Measurements from ENCODE around the gene PRM2. TPM values are rescaled to one million over a fixed set of nuclear protein-coding genes. Genes with fewer than 3 reads are reported as not detected.

The PRM2 gene
- total and polyA plus RNA-seq, 9 donors: not detected

- WGBS (ENCODE audit: insufficient coverage): 53% methylated on average over 20 of the region's 30 CpGs
- no peaks in the 10 kb centered on the region for H3K36me3 ChIP-seq (ENCODE audit: control insufficient read depth, insufficient read depth, low read length)
These were observed 3.2 kb downstream of the PRM2 start, which contains the start of gene PRM3 for GRCh38 chr16:11272921-11273720. Gene PRM3 (minus strand): TSS chr16:11273629. CDS start chr16:11273595, 34 bp downstream.

DNA sequence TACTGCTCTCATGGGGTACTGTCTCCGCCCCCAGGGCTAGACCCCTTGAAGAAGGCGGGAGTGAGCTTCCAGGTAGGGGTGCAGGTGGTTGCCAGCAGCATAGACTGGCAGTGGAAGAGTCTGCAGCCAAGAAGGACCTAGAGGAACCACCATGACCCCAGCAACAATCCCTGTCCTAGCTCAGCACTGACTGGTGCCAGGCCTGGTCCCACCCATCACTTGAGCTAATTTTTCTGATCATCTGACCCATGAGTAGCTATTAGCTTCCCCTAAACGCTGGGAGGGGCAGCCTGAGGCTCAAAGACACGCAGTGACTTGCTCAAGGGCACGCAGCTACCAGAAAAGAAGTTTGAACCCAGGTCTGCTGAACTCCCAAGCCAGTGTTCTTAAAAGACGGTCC, 3.8 kb downstream of the PRM2 start:
- no peak for DNase-seq
- 80% methylated on average over 4 of the region's 6 CpGs for WGBS (ENCODE audit: insufficient coverage)
- Histone ChIP-seq H3K27me3 (ENCODE audit: control insufficient read depth, insufficient read depth, low read length) (peaks cover 2% of the 10 kb centered on the region), H3K4me3 (ENCODE audit: low read length) (no peak overlapping the region), H3K4me1 (ENCODE audit: control insufficient read depth, insufficient read depth, low read length) (no peaks in the 10 kb centered on the region), H3K27ac (ENCODE audit: low read length) (no peak overlapping the region), H3K36me3 (ENCODE audit: control insufficient read depth, insufficient read depth, low read length) (no peaks in the 10 kb centered on the region), H3K9me3 (replicated peaks; ENCODE audit: control insufficient read depth, low read depth, low read length) (no peaks in the 10 kb centered on the region)

More at GRCh38 chr16:11272921-11273720, 3.2 kb downstream of the PRM2 start, which contains the start of gene PRM3:
- Histone ChIP-seq H3K27ac (ENCODE audit: low read length) (no peak within 1 kb of the TSS), H3K9me3 (replicated peaks; ENCODE audit: control insufficient read depth, low read depth, low read length) (no peaks in the 10 kb centered on the region), H3K4me3 (ENCODE audit: low read length) (no peak within 1 kb of the TSS), H3K4me1 (ENCODE audit: control insufficient read depth, insufficient read depth, low read length) (no peaks in the 10 kb centered on the region), H3K27me3 (ENCODE audit: control insufficient read depth, insufficient read depth, low read length) (peaks cover 2% of the 10 kb centered on the region)
- no peak for DNase-seq

DNA sequence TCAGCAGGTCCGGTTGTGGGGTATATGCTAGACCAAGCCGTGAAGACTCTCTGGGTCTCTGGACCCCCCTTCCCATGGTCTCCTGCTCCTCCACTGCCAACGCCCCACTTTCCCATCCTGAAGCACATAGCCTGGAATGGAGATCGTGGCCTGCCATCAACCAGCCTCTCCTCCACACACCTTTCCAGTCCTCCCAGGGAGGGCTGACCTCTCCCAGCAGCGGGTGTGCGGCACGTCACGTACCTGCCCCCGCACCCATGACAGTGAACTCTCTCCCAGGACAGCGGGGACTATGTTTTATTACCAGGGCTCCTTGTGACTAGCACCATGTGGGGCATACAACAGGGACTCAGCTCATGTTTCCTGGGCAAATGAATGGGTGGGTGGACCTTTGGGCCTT, 4.7 kb downstream of the PRM2 start:
- 92% methylated on average over 10 of the region's 10 CpGs for WGBS (ENCODE audit: insufficient coverage)
- H3K36me3 ChIP-seq (ENCODE audit: control insufficient read depth, insufficient read depth, low read length): no peaks in the 10 kb centered on the region

GRCh38 chr16:11270602-11271162, 5.6 kb downstream of the PRM2 start:
- WGBS (ENCODE audit: insufficient coverage): no CpG with 5 or more reads among the region's 2 CpGs
- H3K9me3 ChIP-seq (replicated peaks; ENCODE audit: control insufficient read depth, low read depth, low read length): no peaks in the 10 kb centered on the region
- H3K4me3 ChIP-seq (ENCODE audit: low read length): no peak overlapping the region
- H3K27me3 ChIP-seq (ENCODE audit: control insufficient read depth, insufficient read depth, low read length): peaks cover 2% of the 10 kb centered on the region
- no peaks in the 10 kb centered on the region for H3K36me3 ChIP-seq (ENCODE audit: control insufficient read depth, insufficient read depth, low read length)
- no peak overlapping the region for H3K27ac ChIP-seq (ENCODE audit: low read length)
- DNase-seq: no peak
- no peaks in the 10 kb centered on the region for H3K4me1 ChIP-seq (ENCODE audit: control insufficient read depth, insufficient read depth, low read length)

More for the DNA sequence above, 4.7 kb downstream of the PRM2 start:
- no peak overlapping the region for H3K4me3 ChIP-seq (ENCODE audit: low read length)
- H3K27me3 ChIP-seq (ENCODE audit: control insufficient read depth, insufficient read depth, low read length): peaks cover 2% of the 10 kb centered on the region
- no peak for DNase-seq
- H3K27ac ChIP-seq (ENCODE audit: low read length): no peak overlapping the region
- no peaks in the 10 kb centered on the region for H3K9me3 ChIP-seq (replicated peaks; ENCODE audit: control insufficient read depth, low read depth, low read length)
- no peaks in the 10 kb centered on the region for H3K4me1 ChIP-seq (ENCODE audit: control insufficient read depth, insufficient read depth, low read length)

DNA sequence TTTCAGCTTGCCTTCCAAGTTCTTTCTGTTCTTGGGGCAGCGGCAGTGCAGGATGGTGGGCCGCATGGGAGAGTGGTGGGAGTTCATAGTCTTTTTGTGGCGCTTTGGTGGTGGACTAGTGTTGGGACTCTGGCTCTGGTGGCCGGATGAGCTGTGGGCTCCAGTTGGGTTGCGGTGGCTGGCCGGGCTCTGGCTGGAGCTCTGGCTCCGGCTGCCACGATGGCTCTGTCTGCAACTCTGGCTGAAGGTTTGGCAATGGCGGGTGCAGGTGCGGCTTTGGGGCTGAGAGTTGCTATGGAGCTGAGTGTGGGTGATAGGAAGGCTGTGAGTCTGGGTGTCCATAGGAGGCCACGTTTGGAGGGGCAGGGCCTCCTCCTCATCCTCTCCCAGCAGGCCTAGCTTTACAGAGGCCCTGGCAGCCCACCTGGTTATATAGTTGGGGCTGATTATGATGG, 7.3 kb downstream of the PRM2 start, which contains the start of gene TNP2:
TNP2 (minus strand) TSS at position 405 of the 455 bp plus-strand sequence; CDS start at position 342, 63 bp downstream.
- no peak within 1 kb of the TSS for H3K4me3 ChIP-seq (ENCODE audit: low read length)
- peaks cover 2% of the 10 kb centered on the region for H3K27me3 ChIP-seq (ENCODE audit: control insufficient read depth, insufficient read depth, low read length)
- no peak within 1 kb of the TSS for H3K27ac ChIP-seq (ENCODE audit: low read length)
- 94% methylated on average over 8 of the region's 11 CpGs for WGBS (ENCODE audit: insufficient coverage)
- no peaks in the 10 kb centered on the region for H3K36me3 ChIP-seq (ENCODE audit: control insufficient read depth, insufficient read depth, low read length)
- H3K9me3 ChIP-seq (replicated peaks; ENCODE audit: control insufficient read depth, low read depth, low read length): no peaks in the 10 kb centered on the region
- H3K4me1 ChIP-seq (ENCODE audit: control insufficient read depth, insufficient read depth, low read length): no peaks in the 10 kb centered on the region
- DNase-seq: no peak

- no peak overlapping the region for H3K27ac ChIP-seq (ENCODE audit: low read length)
- DNase-seq: no peak
- WGBS (ENCODE audit: insufficient coverage): 90% methylated on average over 4 of the region's 7 CpGs
These were observed 11.2 kb downstream of the PRM2 start for GRCh38 chr16:11265124-11265523.

DNA sequence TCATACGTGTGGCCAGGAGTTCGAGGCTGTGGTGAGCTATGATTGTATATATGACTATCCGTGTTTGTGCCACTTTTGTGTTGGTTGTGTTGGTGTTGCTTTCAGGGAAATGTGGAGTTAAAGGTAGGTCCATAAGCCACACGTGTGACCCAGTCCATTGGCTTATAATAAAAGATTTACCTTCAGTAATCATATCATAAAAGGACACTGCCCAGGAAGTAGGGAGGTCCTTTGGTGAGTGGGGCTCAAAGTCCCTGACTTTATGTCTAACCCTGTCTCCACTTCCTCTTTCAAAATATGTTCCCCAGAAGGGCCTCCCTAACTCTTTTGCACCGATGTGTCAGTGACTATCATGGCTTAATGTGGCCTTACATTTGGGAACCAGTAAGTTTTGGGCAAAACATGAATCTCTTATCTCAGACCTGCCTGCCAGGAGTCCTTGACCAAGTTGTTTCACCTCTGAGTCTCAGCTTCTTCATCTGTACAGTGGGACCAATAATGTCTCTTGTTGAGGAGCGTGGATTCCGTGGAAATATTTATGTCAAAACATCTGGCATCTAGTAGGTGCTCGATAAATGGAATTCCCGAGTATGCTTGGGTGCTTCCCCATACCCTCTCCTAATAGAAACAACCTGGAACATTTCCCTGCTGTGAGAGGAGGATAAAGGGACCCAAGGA, 12.0 kb downstream of the PRM2 start:
- no peaks in the 10 kb centered on the region for H3K27me3 ChIP-seq (ENCODE audit: control insufficient read depth, insufficient read depth, low read length)
- H3K9me3 ChIP-seq (replicated peaks; ENCODE audit: control insufficient read depth, low read depth, low read length): no peaks in the 10 kb centered on the region
- DNase-seq: no peak
- H3K4me1 ChIP-seq (ENCODE audit: control insufficient read depth, insufficient read depth, low read length): peaks cover 2% of the 10 kb centered on the region
- H3K27ac ChIP-seq (ENCODE audit: low read length): no peak overlapping the region
- no CpG with 5 or more reads among the region's 9 CpGs for WGBS (ENCODE audit: insufficient coverage)
- H3K36me3 ChIP-seq (ENCODE audit: control insufficient read depth, insufficient read depth, low read length): no peaks in the 10 kb centered on the region
- H3K4me3 ChIP-seq (ENCODE audit: low read length): no peak overlapping the region

More at GRCh38 chr16:11265124-11265523, 11.2 kb downstream of the PRM2 start:
- Histone ChIP-seq H3K4me1 (ENCODE audit: control insufficient read depth, insufficient read depth, low read length) (no peaks in the 10 kb centered on the region), H3K27me3 (ENCODE audit: control insufficient read depth, insufficient read depth, low read length) (no peaks in the 10 kb centered on the region), H3K4me3 (ENCODE audit: low read length) (no peak overlapping the region), H3K36me3 (ENCODE audit: control insufficient read depth, insufficient read depth, low read length) (no peaks in the 10 kb centered on the region), H3K9me3 (replicated peaks; ENCODE audit: control insufficient read depth, low read depth, low read length) (no peaks in the 10 kb centered on the region)

GRCh38 chr16:11263737-11264136, 12.5 kb downstream of the PRM2 start:
- no peaks in the 10 kb centered on the region for H3K9me3 ChIP-seq (replicated peaks; ENCODE audit: control insufficient read depth, low read depth, low read length)
- H3K4me3 ChIP-seq (ENCODE audit: low read length): no peak overlapping the region
- H3K27me3 ChIP-seq (ENCODE audit: control insufficient read depth, insufficient read depth, low read length): no peaks in the 10 kb centered on the region
- no peak for DNase-seq
- no peak overlapping the region for H3K27ac ChIP-seq (ENCODE audit: low read length)
- H3K36me3 ChIP-seq (ENCODE audit: control insufficient read depth, insufficient read depth, low read length): no peaks in the 10 kb centered on the region
- H3K4me1 ChIP-seq (ENCODE audit: control insufficient read depth, insufficient read depth, low read length): peaks cover 7% of the 10 kb centered on the region
- 56% methylated on average over 2 of the region's 4 CpGs for WGBS (ENCODE audit: insufficient coverage)

- 79% methylated on average over 7 of the region's 8 CpGs for WGBS (ENCODE audit: insufficient coverage)
- H3K27ac ChIP-seq (ENCODE audit: low read length): no peak overlapping the region
- no peak for DNase-seq
- peaks cover 8% of the 10 kb centered on the region for H3K4me1 ChIP-seq (ENCODE audit: control insufficient read depth, insufficient read depth, low read length)
- no peaks in the 10 kb centered on the region for H3K27me3 ChIP-seq (ENCODE audit: control insufficient read depth, insufficient read depth, low read length)
- H3K36me3 ChIP-seq (ENCODE audit: control insufficient read depth, insufficient read depth, low read length): no peaks in the 10 kb centered on the region
- no peaks in the 10 kb centered on the region for H3K9me3 ChIP-seq (replicated peaks; ENCODE audit: control insufficient read depth, low read depth, low read length)
- no peak overlapping the region for H3K4me3 ChIP-seq (ENCODE audit: low read length)
These were observed 13.4 kb downstream of the PRM2 start for GRCh38 chr16:11262915-11263314.

DNA sequence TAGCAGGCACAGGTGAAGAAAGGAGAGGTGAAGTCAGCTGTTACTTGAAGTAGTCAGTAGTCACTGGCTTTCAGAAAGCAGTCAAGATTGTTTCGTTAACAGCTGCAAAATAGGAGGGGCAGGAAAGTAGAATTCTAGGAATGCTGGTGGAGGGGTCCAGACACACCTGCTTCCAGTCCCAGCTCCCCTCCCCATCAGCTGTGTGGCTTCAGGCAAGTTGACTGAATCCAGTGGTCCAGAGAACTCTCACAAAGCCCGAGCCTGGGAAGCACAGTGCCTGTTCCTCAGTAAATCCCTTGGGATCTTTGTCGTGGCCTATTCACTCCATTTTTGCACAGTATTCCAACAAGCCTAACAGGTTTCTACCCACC, 15.7 kb downstream of the PRM2 start:
- no peaks in the 10 kb centered on the region for H3K9me3 ChIP-seq (replicated peaks; ENCODE audit: control insufficient read depth, low read depth, low read length)
- H3K4me1 ChIP-seq (ENCODE audit: control insufficient read depth, insufficient read depth, low read length): peaks cover 17% of the 10 kb centered on the region
- H3K36me3 ChIP-seq (ENCODE audit: control insufficient read depth, insufficient read depth, low read length): no peaks in the 10 kb centered on the region
- no peaks in the 10 kb centered on the region for H3K27me3 ChIP-seq (ENCODE audit: control insufficient read depth, insufficient read depth, low read length)
- no CpG with 5 or more reads among the region's 3 CpGs for WGBS (ENCODE audit: insufficient coverage)
- no peak overlapping the region for H3K27ac ChIP-seq (ENCODE audit: low read length)
- no peak for DNase-seq
- H3K4me3 ChIP-seq (ENCODE audit: low read length): no peak overlapping the region

All from muscle of leg (tissue), 11 donors.